ENCODE results near the gene SUSD2.

GRCh38 chr22:24146791-24147353, 34.4 kb upstream of the SUSD2 start:
- TF ChIP-seq CTCF (IDR thresholded peaks at IDR 0.05; ENCODE audit: poor library complexity), result no peak
- TF ChIP-seq EZH2phosphoT487 (IDR thresholded peaks at IDR 0.05; ENCODE audit: low read depth, severe bottlenecking, unreplicated experiment), result no peak
